MM.1S (cell line): ENCODE results near the gene OR52B6.

Experiments used
- DNase-seq: peaks from one replicate; pipeline ENCODE4 v3.0.0-alpha.2; 2015
- H2AFZ ChIP-seq: fragments of 300-600 bp; sonication (generic); 2 replicates; pipeline ENCODE4 v1.6.0; 2016; ENCODE audit warnings: antibody characterized with exemption, low read length
- H3F3A ChIP-seq: fragments of 300-600 bp; sonication (generic); 2 replicates; pipeline ENCODE4 v1.6.1; 2016; ENCODE audit warnings: mild to moderate bottlenecking, antibody characterized with exemption, low read length, moderate library complexity, mixed read lengths; ENCODE audit not compliant: insufficient read depth
- H3K27ac ChIP-seq: fragments of 300-600 bp; sonication (generic); 2 replicates; pipeline ENCODE4 v1.5.1; 2016; ENCODE audit warnings: mild to moderate bottlenecking, low read length
- H3K27me3 ChIP-seq: fragments of 300-600 bp; sonication (generic); replicated peaks from 2 replicates; pipeline ENCODE4 v1.6.0; 2016; ENCODE audit warnings: low read length; ENCODE audit not compliant: insufficient read depth
- H3K36me3 ChIP-seq: fragments of 300-600 bp; sonication (generic); replicated peaks from 2 replicates; pipeline ENCODE4 v1.6.1; 2016; ENCODE audit warnings: mild to moderate bottlenecking, low read length, mixed read lengths; ENCODE audit not compliant: insufficient read depth
- H3K4me1 ChIP-seq: fragments of 300-600 bp; sonication (generic); 2 replicates; pipeline ENCODE4 v1.6.1; 2016; ENCODE audit warnings: low read length, mixed read lengths
- H3K4me2 ChIP-seq: fragments of 300-600 bp; sonication (generic); 2 replicates; pipeline ENCODE4 v1.6.0; 2016; ENCODE audit warnings: low read depth, low read length
- H3K4me3 ChIP-seq: fragments of 300-600 bp; sonication (generic); 2 replicates; pipeline ENCODE4 v1.5.1; 2016; ENCODE audit warnings: low read length, mixed read lengths
- H3K79me2 ChIP-seq: fragments of 300-600 bp; sonication (generic); 2 replicates; pipeline ENCODE4 v1.6.1; 2016; ENCODE audit warnings: mixed run types, low read length, mixed read lengths
- H3K9ac ChIP-seq: fragments of 300-600 bp; sonication (generic); 2 replicates; pipeline ENCODE4 v1.6.1; 2016; ENCODE audit warnings: low read length, mixed read lengths
- H3K9me2 ChIP-seq: fragments of 300-600 bp; sonication (generic); replicated peaks from 2 replicates; pipeline ENCODE4 v1.6.1; 2016; ENCODE audit warnings: mild to moderate bottlenecking, low read length, mixed read lengths; ENCODE audit not compliant: insufficient read depth
- H3K9me3 ChIP-seq: fragments of 300-600 bp; sonication (generic); replicated peaks from 2 replicates; pipeline ENCODE4 v1.6.1; 2016; ENCODE audit warnings: mild to moderate bottlenecking, low read length, mixed read lengths; ENCODE audit not compliant: insufficient read depth
- H4K20me1 ChIP-seq: fragments of 300-600 bp; sonication (generic); 2 replicates; pipeline ENCODE4 v1.6.1; 2016; ENCODE audit warnings: mild to moderate bottlenecking, low read length, moderate library complexity, mixed read lengths; ENCODE audit not compliant: insufficient read depth
- CTCF ChIP-seq: fragments of 300-600 bp; sonication (generic); IDR thresholded peaks from 2 replicates; pipeline ENCODE4 v1.5.1; 2016; ENCODE audit warnings: antibody characterized with exemption, low read length, mixed read lengths
- EZH2 ChIP-seq: fragments of 300-600 bp; sonication (generic); optimal IDR thresholded peaks from 2 replicates; pipeline ENCODE3; 2017; ENCODE audit warnings: low read depth, mild to moderate bottlenecking, antibody characterized with exemption, low read length, mixed read lengths
- EZH2phosphoT487 ChIP-seq: fragments of 300-600 bp; sonication (generic); IDR thresholded peaks from 2 replicates; pipeline ENCODE4 v1.6.1; 2018; ENCODE audit warnings: antibody characterized with exemption, low read length

The OR52B6 gene

GRCh38 chr11:5553343-5553742 lies 27.3 kb upstream of the OR52B6 start:
- Histone ChIP-seq H3K4me3 (no peak overlapping the region), H3K9me3 (no peaks in the 10 kb centered on the region), H4K20me1 (no peaks in the 10 kb centered on the region), H3K27ac (no peak overlapping the region), H3K79me2 (no peaks in the 10 kb centered on the region), H3F3A (no peaks in the 10 kb centered on the region), H3K9me2 (no peaks in the 10 kb centered on the region), H3K36me3 (no peaks in the 10 kb centered on the region), H2AFZ (0 out of 2 replicates have a peak overlapping the region, but pooled peaks have one; percentile 6), H3K27me3 (no peaks in the 10 kb centered on the region), H3K9ac (no peak overlapping the region; the same call in 1 of the 2 replicates), H3K4me2 (peak overlapping the region; percentile 19; the same call in 1 of the 2 replicates), H3K4me1 (peaks cover 9% of the 10 kb centered on the region)
- TF ChIP-seq CTCF (peak; percentile 43), EZH2phosphoT487 (no peak), EZH2 (no peak)
- DNase-seq, result peak; percentile 10

DNA sequence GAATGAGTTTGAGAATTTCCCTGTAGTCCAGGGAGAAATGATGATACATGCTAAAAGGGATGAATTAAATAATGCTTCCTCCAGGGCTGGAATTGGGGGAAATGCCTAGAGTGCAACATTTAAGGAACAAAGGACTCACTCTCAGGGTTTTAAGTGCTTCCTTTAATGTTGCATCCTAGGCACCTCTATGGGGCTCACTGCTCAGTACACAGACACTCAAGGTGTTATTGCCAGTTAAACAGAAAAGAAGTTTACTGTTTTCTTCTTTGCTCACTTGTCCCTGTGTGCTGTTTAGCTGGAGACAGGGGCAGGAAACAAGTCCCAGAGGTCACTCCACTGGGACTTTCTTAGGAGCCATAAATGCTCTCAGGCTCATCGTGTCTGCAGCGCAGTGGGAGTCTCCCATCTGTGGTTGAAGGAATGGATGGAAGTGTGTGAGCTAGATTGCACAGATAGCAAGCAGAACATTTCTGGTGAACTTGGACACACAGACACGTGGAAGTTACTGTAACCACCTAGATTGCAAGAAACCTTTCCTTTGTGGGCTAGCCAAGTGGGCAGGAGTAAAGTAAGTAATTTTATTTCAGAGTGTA lies 24.0 kb upstream of the OR52B6 start:
- Histone ChIP-seq H3K36me3 (no peaks in the 10 kb centered on the region), H3K4me2 (no peak overlapping the region), H2AFZ (no peak overlapping the region), H3K4me3 (no peak overlapping the region), H3K9me3 (no peaks in the 10 kb centered on the region), H3F3A (no peaks in the 10 kb centered on the region), H3K4me1 (peaks cover 6% of the 10 kb centered on the region), H3K79me2 (no peaks in the 10 kb centered on the region), H3K9ac (no peak overlapping the region), H3K27ac (no peak overlapping the region), H4K20me1 (no peaks in the 10 kb centered on the region), H3K9me2 (no peaks in the 10 kb centered on the region), H3K27me3 (no peaks in the 10 kb centered on the region)
- TF ChIP-seq EZH2, result no peak
- no peak for TF ChIP-seq CTCF
- TF ChIP-seq EZH2phosphoT487, result no peak
- DNase-seq, result no peak

DNA sequence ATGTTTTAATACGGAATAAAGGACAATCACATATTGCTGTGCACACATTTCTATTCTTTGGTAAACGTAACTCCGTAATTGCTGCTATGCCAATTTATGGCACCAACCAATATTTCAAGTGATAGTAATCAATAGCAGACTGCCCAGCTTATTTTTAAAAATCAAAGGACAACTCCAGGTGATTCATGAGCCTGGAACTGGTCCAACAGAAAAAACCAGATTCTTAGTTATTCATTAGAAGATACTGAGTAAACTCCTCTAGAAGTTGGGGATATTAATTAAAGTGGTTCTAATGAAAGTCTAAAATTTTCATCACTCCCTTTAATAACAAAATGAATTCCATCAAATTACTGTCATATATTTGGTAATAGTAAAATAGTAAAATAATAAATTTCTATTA lies 22.9 kb upstream of the OR52B6 start:
- Histone ChIP-seq H3K4me2 (no peak overlapping the region), H3K27me3 (no peaks in the 10 kb centered on the region), H3K4me3 (no peak overlapping the region), H3K9me2 (no peaks in the 10 kb centered on the region), H3K36me3 (no peaks in the 10 kb centered on the region), H3K9ac (no peak overlapping the region), H2AFZ (no peak overlapping the region), H3K4me1 (peaks cover 6% of the 10 kb centered on the region), H3F3A (no peaks in the 10 kb centered on the region), H3K9me3 (no peaks in the 10 kb centered on the region), H4K20me1 (no peaks in the 10 kb centered on the region), H3K79me2 (no peaks in the 10 kb centered on the region), H3K27ac (no peak overlapping the region)
- no peak for TF ChIP-seq CTCF
- no peak for TF ChIP-seq EZH2
- no peak for TF ChIP-seq EZH2phosphoT487
- DNase-seq, result no peak
